Stomach (tissue), 4 donors: ENCODE measurements around the gene SHE.

ENCODE experiments used
- POLR2A ChIP-seq, 4 donors: fragments of 450-650 bp; IDR thresholded peaks; one replicate each; pipeline ENCODE4 v1.6.1; 2016; ENCODE audit warnings: antibody characterized with exemption in 4 of 4, control low read depth in 2 of 4, mild to moderate bottlenecking in 1 of 4, moderate library complexity in 1 of 4
- TF ChIP-seq, protein P1 (sequence below), 7 experiments: fragments of 450-650 bp in 4 of 7; fragments of 200-600 bp in 3 of 7; sonication (generic) in 3 of 7; IDR thresholded peaks; one replicate each; pipeline ENCODE4 v1.5.1; 2016 to 2019; ENCODE audit warnings: antibody characterized with exemption in 7 of 7, control low read depth in 2 of 7, mild to moderate bottlenecking in 1 of 7

DNA sequence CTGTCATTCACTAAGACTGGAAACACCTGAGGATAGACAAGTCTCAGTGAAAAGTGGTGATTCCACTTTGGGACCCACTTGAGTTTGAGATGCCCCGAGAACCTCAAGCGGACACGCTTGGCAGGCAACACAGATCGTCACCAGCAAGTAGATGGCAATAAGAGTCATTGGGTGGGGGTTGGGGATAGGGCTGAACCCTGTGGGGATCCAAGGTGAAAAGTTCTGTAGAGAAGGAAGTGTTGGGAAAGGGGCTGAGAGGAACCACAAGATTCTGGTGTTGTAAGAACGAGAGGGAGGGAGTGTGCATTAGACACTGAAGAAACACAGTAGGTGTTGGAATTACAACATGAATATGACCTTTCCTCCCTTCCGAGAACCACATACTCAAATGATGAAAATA is 45.6 kb downstream of the SHE start:
- TF ChIP-seq, protein P1, sequence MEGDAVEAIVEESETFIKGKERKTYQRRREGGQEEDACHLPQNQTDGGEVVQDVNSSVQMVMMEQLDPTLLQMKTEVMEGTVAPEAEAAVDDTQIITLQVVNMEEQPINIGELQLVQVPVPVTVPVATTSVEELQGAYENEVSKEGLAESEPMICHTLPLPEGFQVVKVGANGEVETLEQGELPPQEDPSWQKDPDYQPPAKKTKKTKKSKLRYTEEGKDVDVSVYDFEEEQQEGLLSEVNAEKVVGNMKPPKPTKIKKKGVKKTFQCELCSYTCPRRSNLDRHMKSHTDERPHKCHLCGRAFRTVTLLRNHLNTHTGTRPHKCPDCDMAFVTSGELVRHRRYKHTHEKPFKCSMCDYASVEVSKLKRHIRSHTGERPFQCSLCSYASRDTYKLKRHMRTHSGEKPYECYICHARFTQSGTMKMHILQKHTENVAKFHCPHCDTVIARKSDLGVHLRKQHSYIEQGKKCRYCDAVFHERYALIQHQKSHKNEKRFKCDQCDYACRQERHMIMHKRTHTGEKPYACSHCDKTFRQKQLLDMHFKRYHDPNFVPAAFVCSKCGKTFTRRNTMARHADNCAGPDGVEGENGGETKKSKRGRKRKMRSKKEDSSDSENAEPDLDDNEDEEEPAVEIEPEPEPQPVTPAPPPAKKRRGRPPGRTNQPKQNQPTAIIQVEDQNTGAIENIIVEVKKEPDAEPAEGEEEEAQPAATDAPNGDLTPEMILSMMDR (IDR thresholded peaks at IDR 0.05), result no peak
- no peak for TF ChIP-seq POLR2A (IDR thresholded peaks at IDR 0.05)
